HEK293 (cell line): ENCODE results near the gene AKAIN1.

Experiments
- CTCF ChIA-PET: fragments of 350-600 bp; formaldehyde crosslinking; extraction: SDS; loops from one replicate; lab custom pipeline; 2021; ENCODE audit warnings: antibody characterized with exemption; lab: Yijun Ruan, JAX
- POLR2A ChIA-PET: fragments of 300-600 bp; formaldehyde crosslinking; extraction: SDS; loops from one replicate; lab custom pipeline; 2020; ENCODE audit warnings: antibody characterized with exemption, inconsistent platforms; lab: Yijun Ruan, JAX
- H3K27ac ChIP-seq: fragments of 200-500 bp; sonication (Bioruptor generic); 2 replicates; pipeline ENCODE4 v1.5.1; 2014; ENCODE audit warnings: low read depth, low read length, control low read depth, inconsistent platforms; ENCODE audit errors: extremely low read depth
- H3K36me3 ChIP-seq, 2 experiments: fragments of 200-500 bp in 1 of 2; sonication (Bioruptor generic) in 1 of 2; 1 replicate in 1 of 2; 2 replicates in 1 of 2; pipeline ENCODE4 v1.5.1; 2014 to 2017; ENCODE audit warnings: inconsistent platforms in 2 of 2, low read length in 2 of 2; ENCODE audit not compliant: control insufficient read depth in 2 of 2, insufficient read depth in 1 of 2
- H3K4me1 ChIP-seq: fragments of 200-500 bp; sonication (Bioruptor generic); 2 replicates; pipeline ENCODE4 v1.5.1; 2014; ENCODE audit warnings: mild to moderate bottlenecking, low read length, inconsistent platforms; ENCODE audit not compliant: control insufficient read depth, insufficient read depth
- H3K4me3 ChIP-seq: 2 replicates; pipeline ENCODE4 v1.5.1; 2011; ENCODE audit warnings: low read depth, mild to moderate bottlenecking, control low read depth, low read length, moderate library complexity
- H3K9me3 ChIP-seq: fragments of 200-500 bp; sonication (Bioruptor generic); 2 replicates; pipeline ENCODE4 v1.5.1; 2014; ENCODE audit warnings: low read depth, low read length, inconsistent platforms; ENCODE audit not compliant: control insufficient read depth, insufficient read depth
- BCL11A ChIP-seq: fragments of 450-650 bp; formaldehyde crosslinking; IDR thresholded peaks from 2 replicates; pipeline ENCODE4 v1.5.1; 2016; ENCODE audit warnings: low read depth, missing biosample characterization, missing genetic modification characterization
- GLI2 ChIP-seq: fragments of 450-650 bp; formaldehyde crosslinking; IDR thresholded peaks from 2 replicates; pipeline ENCODE4; 2017; ENCODE audit warnings: missing biosample characterization, missing genetic modification characterization, low read depth, borderline replicate concordance
- IKZF3 ChIP-seq: fragments of 450-650 bp; IDR thresholded peaks from 2 replicates; pipeline ENCODE4 v1.5.0; 2018; ENCODE audit warnings: missing biosample characterization, mild to moderate bottlenecking, missing genetic modification characterization, moderate library complexity
- KLF9 ChIP-seq: fragments of 450-650 bp; formaldehyde crosslinking; IDR thresholded peaks from 2 replicates; pipeline ENCODE4 v1.5.1; 2016; ENCODE audit warnings: missing biosample characterization, missing genetic modification characterization, low read depth
- RBAK ChIP-seq: fragments of 450-650 bp; formaldehyde crosslinking; IDR thresholded peaks from 2 replicates; pipeline ENCODE4 v1.5.1; 2016; ENCODE audit warnings: missing biosample characterization, missing genetic modification characterization
- SP3 ChIP-seq: fragments of 450-650 bp; formaldehyde crosslinking; IDR thresholded peaks from 2 replicates; pipeline ENCODE4 v1.5.1; 2016; ENCODE audit warnings: missing biosample characterization, missing genetic modification characterization
- YY1 ChIP-seq: fragments of 450-650 bp; formaldehyde crosslinking; IDR thresholded peaks from 2 replicates; pipeline ENCODE4 v1.5.1; 2018; ENCODE audit warnings: missing biosample characterization, missing genetic modification characterization
- ZEB2 ChIP-seq: fragments of 450-650 bp; formaldehyde crosslinking; IDR thresholded peaks from 2 replicates; pipeline ENCODE4 v1.5.1; 2016; ENCODE audit warnings: missing biosample characterization, missing genetic modification characterization
- ZNF138 ChIP-seq: fragments of 450-650 bp; formaldehyde crosslinking; IDR thresholded peaks from 2 replicates; pipeline ENCODE4 v1.5.1; 2016; ENCODE audit warnings: missing biosample characterization, missing genetic modification characterization, borderline replicate concordance
- ZNF169 ChIP-seq: fragments of 450-650 bp; formaldehyde crosslinking; IDR thresholded peaks from 2 replicates; pipeline ENCODE4 v1.5.1; 2016; ENCODE audit warnings: missing biosample characterization, missing genetic modification characterization
- ZNF24 ChIP-seq: fragments of 450-650 bp; formaldehyde crosslinking; IDR thresholded peaks from 2 replicates; pipeline ENCODE4 v1.5.1; 2016; ENCODE audit warnings: missing biosample characterization, missing genetic modification characterization
- ZNF335 ChIP-seq: fragments of 450-650 bp; formaldehyde crosslinking; conservative IDR thresholded peaks from 2 replicates; pipeline ENCODE4 v1.5.1; 2016; ENCODE audit warnings: missing biosample characterization, missing genetic modification characterization
- ZNF366 ChIP-seq: fragments of 450-650 bp; formaldehyde crosslinking; conservative IDR thresholded peaks from 2 replicates; pipeline ENCODE4 v1.5.1; 2016; ENCODE audit warnings: missing biosample characterization, missing genetic modification characterization
- ZNF513 ChIP-seq: fragments of 450-650 bp; IDR thresholded peaks from 2 replicates; pipeline ENCODE4 v1.5.1; 2018; ENCODE audit warnings: missing biosample characterization, missing genetic modification characterization
- ZNF555 ChIP-seq: fragments of 450-650 bp; formaldehyde crosslinking; conservative IDR thresholded peaks from 2 replicates; pipeline ENCODE4 v1.5.1; 2017; ENCODE audit warnings: missing biosample characterization, mild to moderate bottlenecking, missing genetic modification characterization, inconsistent platforms
- ZNF571 ChIP-seq: fragments of 450-650 bp; formaldehyde crosslinking; IDR thresholded peaks from 2 replicates; pipeline ENCODE4 v1.5.0; 2017; ENCODE audit warnings: missing biosample characterization, missing genetic modification characterization
- ZNF629 ChIP-seq: fragments of 450-650 bp; formaldehyde crosslinking; IDR thresholded peaks from 2 replicates; pipeline ENCODE4 v1.5.1; 2017; ENCODE audit warnings: missing biosample characterization, missing genetic modification characterization
- ZNF704 ChIP-seq: fragments of 450-650 bp; formaldehyde crosslinking; IDR thresholded peaks from 2 replicates; pipeline ENCODE4 v1.5.1; 2016; ENCODE audit warnings: missing biosample characterization, missing genetic modification characterization
- ZNF768 ChIP-seq: fragments of 450-650 bp; formaldehyde crosslinking; IDR thresholded peaks from 2 replicates; pipeline ENCODE4 v1.5.1; 2018; ENCODE audit warnings: missing biosample characterization, mild to moderate bottlenecking, missing genetic modification characterization
- ZNF830 ChIP-seq: fragments of 450-650 bp; IDR thresholded peaks from 2 replicates; pipeline ENCODE4 v1.5.0; 2018; ENCODE audit warnings: missing biosample characterization, missing genetic modification characterization, low read depth, mild to moderate bottlenecking, moderate library complexity
- ZSCAN16 ChIP-seq: fragments of 450-650 bp; formaldehyde crosslinking; IDR thresholded peaks from 2 replicates; pipeline ENCODE4 v1.5.1; 2016; ENCODE audit warnings: missing biosample characterization, missing genetic modification characterization
- TF ChIP-seq, protein P1 (sequence below): fragments of 450-650 bp; formaldehyde crosslinking; IDR thresholded peaks from 2 replicates; pipeline ENCODE4 v1.5.1; 2016; ENCODE audit warnings: missing biosample characterization, missing genetic modification characterization
- TF ChIP-seq, protein P2 (sequence below): fragments of 450-650 bp; formaldehyde crosslinking; conservative IDR thresholded peaks from 2 replicates; pipeline ENCODE4 v1.5.1; 2016; ENCODE audit warnings: low read depth, missing biosample characterization, missing genetic modification characterization

Gene AKAIN1

DNA sequence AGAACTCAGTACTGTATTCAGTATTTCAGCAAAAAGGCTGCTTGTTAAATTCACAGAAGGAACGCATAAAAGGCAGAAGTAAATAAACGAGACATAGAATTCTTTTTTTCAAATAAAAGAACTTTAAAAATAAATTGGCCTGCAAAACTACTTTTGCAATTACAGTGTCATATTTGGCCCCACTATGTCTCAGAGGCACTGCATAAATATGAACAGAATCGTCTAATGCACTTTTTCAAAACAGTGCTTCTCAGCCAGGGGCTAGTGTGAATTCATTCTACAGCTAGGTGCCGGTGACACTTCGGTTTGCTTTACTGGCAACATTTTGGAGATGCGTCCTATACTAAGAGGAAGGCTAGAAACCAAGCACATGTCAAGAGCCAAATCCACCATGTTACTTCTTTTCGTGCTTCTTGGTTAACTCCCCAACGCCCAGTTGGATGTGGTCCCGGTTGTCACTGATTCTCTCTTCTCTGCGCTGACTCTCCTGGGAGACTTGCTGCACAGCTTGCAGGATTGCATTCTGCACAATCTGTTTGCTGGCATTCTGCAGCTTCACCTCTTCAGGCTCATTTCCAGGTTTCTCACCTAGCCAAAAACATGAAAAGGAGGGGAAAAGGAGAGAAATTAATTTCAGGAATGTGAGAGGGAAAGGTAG, 51.8 kb downstream of the AKAIN1 start (continued):
- TF ChIP-seq, protein P1, sequence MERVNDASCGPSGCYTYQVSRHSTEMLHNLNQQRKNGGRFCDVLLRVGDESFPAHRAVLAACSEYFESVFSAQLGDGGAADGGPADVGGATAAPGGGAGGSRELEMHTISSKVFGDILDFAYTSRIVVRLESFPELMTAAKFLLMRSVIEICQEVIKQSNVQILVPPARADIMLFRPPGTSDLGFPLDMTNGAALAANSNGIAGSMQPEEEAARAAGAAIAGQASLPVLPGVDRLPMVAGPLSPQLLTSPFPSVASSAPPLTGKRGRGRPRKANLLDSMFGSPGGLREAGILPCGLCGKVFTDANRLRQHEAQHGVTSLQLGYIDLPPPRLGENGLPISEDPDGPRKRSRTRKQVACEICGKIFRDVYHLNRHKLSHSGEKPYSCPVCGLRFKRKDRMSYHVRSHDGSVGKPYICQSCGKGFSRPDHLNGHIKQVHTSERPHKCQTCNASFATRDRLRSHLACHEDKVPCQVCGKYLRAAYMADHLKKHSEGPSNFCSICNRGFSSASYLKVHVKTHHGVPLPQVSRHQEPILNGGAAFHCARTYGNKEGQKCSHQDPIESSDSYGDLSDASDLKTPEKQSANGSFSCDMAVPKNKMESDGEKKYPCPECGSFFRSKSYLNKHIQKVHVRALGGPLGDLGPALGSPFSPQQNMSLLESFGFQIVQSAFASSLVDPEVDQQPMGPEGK (tag by site-specific recombination), result no peak
- TF ChIP-seq ZNF513 (tag by site-specific recombination) (no peak), ZNF366 (tag by site-specific recombination) (no peak), KLF9 (tag by site-specific recombination) (no peak)
- TF ChIP-seq, protein P2, sequence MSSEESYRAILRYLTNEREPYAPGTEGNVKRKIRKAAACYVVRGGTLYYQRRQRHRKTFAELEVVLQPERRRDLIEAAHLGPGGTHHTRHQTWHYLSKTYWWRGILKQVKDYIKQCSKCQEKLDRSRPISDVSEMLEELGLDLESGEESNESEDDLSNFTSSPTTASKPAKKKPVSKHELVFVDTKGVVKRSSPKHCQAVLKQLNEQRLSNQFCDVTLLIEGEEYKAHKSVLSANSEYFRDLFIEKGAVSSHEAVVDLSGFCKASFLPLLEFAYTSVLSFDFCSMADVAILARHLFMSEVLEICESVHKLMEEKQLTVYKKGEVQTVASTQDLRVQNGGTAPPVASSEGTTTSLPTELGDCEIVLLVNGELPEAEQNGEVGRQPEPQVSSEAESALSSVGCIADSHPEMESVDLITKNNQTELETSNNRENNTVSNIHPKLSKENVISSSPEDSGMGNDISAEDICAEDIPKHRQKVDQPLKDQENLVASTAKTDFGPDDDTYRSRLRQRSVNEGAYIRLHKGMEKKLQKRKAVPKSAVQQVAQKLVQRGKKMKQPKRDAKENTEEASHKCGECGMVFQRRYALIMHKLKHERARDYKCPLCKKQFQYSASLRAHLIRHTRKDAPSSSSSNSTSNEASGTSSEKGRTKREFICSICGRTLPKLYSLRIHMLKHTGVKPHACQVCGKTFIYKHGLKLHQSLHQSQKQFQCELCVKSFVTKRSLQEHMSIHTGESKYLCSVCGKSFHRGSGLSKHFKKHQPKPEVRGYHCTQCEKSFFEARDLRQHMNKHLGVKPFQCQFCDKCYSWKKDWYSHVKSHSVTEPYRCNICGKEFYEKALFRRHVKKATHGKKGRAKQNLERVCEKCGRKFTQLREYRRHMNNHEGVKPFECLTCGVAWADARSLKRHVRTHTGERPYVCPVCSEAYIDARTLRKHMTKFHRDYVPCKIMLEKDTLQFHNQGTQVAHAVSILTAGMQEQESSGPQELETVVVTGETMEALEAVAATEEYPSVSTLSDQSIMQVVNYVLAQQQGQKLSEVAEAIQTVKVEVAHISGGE (tag by site-specific recombination), result no peak

DNA sequence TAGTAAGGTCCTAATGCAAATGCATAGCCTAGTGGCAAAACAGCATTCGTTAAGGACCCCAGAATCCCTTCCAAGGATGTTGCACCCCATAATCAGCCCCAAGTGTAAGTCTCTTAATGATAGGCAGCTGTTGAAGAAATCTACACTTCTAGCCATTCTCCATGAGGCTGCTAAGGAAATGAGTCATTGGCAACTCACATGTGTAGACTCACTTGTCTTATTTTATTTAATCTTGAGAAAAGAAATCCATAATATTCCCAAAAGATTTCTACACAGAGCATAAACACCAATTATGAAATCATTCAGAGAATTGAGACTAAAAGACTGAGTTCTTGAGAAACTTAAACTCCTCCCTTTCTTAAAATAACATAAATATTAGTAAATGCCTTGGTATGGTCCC, 52.4 kb downstream of the AKAIN1 start:
- CTCF ChIA-PET, result no interaction called here

GRCh38 chr18:5142859-5143258, 54.2 kb downstream of the AKAIN1 start:
- ChIA-PET POLR2A (no interaction called here), CTCF (no interaction called here)
- Histone ChIP-seq H3K27ac (no peak overlapping the region), H3K4me1 (no peaks in the 10 kb centered on the region), H3K4me3 (no peak overlapping the region), H3K36me3 (no peaks in the 10 kb centered on the region), H3K9me3 (no peaks in the 10 kb centered on the region; the same call in 1 of the 2 replicates)
- no peak for TF ChIP-seq YY1 (tag by site-specific recombination)
- TF ChIP-seq SP3 (tag by site-specific recombination), result no peak
- TF ChIP-seq ZNF768, result no peak

More for the DNA sequence above, 52.4 kb downstream of the AKAIN1 start:
- Histone ChIP-seq H3K9me3 (no peaks in the 10 kb centered on the region; the same call in 1 of the 2 replicates), H3K4me1 (no peaks in the 10 kb centered on the region), H3K36me3 (no peaks in the 10 kb centered on the region), H3K27ac (no peak overlapping the region), H3K4me3 (no peak overlapping the region)
- POLR2A ChIA-PET, result no interaction called here
- TF ChIP-seq ZNF704 (tag by site-specific recombination), result no peak

- Histone ChIP-seq H3K27ac (no peak overlapping the region), H3K36me3 (no peaks in the 10 kb centered on the region), H3K4me3 (no peak overlapping the region), H3K9me3 (no peaks in the 10 kb centered on the region; the same call in 1 of the 2 replicates), H3K4me1 (no peaks in the 10 kb centered on the region)
- ChIA-PET POLR2A (no interaction called here), CTCF (no interaction called here)
- TF ChIP-seq ZNF138 (no peak), ZNF335 (tag by site-specific recombination) (no peak), ZNF169 (tag by site-specific recombination) (no peak), GLI2 (tag by site-specific recombination) (no peak), ZSCAN16 (tag by site-specific recombination) (no peak), BCL11A (tag by site-specific recombination) (no peak), IKZF3 (tag by site-specific recombination) (no peak), ZNF24 (tag by site-specific recombination) (no peak), ZNF629 (tag by site-specific recombination) (no peak), RBAK (no peak), ZNF571 (no peak), ZNF555 (tag by site-specific recombination) (no peak), ZEB2 (tag by site-specific recombination) (no peak), ZNF830 (tag by site-specific recombination) (no peak)
Measured at GRCh38 chr18:5142131-5142530, 54.9 kb downstream of the AKAIN1 start.
